ENCODE measurements around the gene TRIM44.

Gene TRIM44

GRCh38 chr11:35671396-35672127 is 9.0 kb downstream of the TRIM44 start:
- H3K27ac ChIP-seq (ENCODE audit: low read depth, low read length) = no peak overlapping the region
- peaks cover 8% of the 10 kb centered on the region for H3K36me3 ChIP-seq (ENCODE audit: insufficient read depth, low read length)
- no peak overlapping the region for H2AFZ ChIP-seq (ENCODE audit: low read length, unreplicated experiment)
- peaks cover 30% of the 10 kb centered on the region for H3K4me1 ChIP-seq (ENCODE audit: control insufficient read depth, insufficient read depth, low read length, unreplicated experiment)
- no peak overlapping the region for H3K4me3 ChIP-seq (ENCODE audit: low read depth, low read length)
- H3K79me2 ChIP-seq (ENCODE audit: control insufficient read depth, insufficient read depth, low read length, unreplicated experiment) = peaks cover 96% of the 10 kb centered on the region
- no peaks in the 10 kb centered on the region for H3K27me3 ChIP-seq (ENCODE audit: insufficient read depth, low read length)

GRCh38 chr11:35672608-35673007 is 10.0 kb downstream of the TRIM44 start:
- Histone ChIP-seq H3K27me3 (ENCODE audit: insufficient read depth, low read length) (no peaks in the 10 kb centered on the region), H3K4me3 (ENCODE audit: low read depth, low read length) (no peak overlapping the region), H3K79me2 (ENCODE audit: control insufficient read depth, insufficient read depth, low read length, unreplicated experiment) (peaks cover 95% of the 10 kb centered on the region), H3K4me1 (ENCODE audit: control insufficient read depth, insufficient read depth, low read length, unreplicated experiment) (peaks cover 30% of the 10 kb centered on the region), H3K36me3 (ENCODE audit: insufficient read depth, low read length) (no peaks in the 10 kb centered on the region), H3K27ac (ENCODE audit: low read depth, low read length) (no peak overlapping the region), H2AFZ (ENCODE audit: low read length, unreplicated experiment) (no peak overlapping the region)

DNA sequence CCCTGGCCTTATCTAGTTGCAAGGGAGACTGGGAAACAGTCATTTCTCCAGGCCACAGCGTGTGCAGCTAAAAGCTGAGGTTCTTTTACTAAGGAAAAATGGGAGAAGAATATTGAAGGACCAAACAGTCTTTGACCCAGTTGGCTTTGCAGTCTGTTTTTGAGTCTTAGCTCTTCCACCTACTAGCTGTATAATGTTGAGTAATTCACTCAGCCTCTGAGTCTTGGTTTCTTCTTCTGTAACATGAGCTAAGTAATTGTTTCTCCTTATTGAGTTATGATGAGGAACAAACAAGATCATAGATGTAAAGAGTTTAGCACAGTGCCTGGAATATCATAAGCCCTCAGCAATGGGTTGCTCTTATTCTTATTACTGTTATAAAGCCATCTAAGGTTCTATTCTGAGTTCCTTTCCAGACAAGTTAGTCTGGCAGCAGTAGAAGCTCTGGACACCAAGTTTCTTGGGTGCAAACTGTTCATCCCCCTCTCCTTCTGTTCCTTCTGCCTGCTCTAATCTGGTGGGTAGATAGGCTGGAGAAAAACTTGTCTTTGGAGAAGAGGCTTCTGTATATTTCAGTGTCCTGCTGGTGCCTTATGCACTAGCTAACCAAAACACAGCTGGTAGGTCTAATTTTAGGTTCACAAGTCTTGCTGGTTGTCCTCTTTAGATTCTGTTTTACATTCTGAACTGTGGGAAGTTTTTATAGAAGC is 13.5 kb downstream of the TRIM44 start:
- Histone ChIP-seq H3K4me1 (ENCODE audit: control insufficient read depth, insufficient read depth, low read length, unreplicated experiment) (peaks cover 24% of the 10 kb centered on the region), H2AFZ (ENCODE audit: low read length, unreplicated experiment) (no peak overlapping the region), H3K27ac (ENCODE audit: low read depth, low read length) (no peak overlapping the region), H3K79me2 (ENCODE audit: control insufficient read depth, insufficient read depth, low read length, unreplicated experiment) (peaks cover 95% of the 10 kb centered on the region), H3K4me3 (ENCODE audit: low read depth, low read length) (no peak overlapping the region), H3K36me3 (ENCODE audit: insufficient read depth, low read length) (no peaks in the 10 kb centered on the region), H3K27me3 (ENCODE audit: insufficient read depth, low read length) (no peaks in the 10 kb centered on the region)

DNA sequence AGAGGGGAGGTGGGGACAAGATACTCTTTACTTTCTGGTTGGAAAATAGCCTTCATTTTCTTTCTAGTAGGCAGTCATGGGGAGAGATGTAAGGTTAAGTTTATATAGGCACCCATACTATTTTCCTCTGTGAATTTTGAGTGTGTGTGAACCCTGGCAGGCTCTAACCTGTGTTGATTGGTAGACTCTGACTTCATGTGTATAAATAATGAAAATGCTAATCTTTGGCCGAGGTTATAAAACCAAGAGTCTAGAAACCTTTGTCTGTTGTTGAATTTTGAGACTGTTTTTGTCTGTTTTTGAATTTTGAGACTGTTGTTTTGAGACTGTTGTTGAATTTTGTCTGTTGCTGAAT is 14.0 kb downstream of the TRIM44 start:
- H3K27ac ChIP-seq (ENCODE audit: low read depth, low read length) = no peak overlapping the region
- H3K36me3 ChIP-seq (ENCODE audit: insufficient read depth, low read length) = no peaks in the 10 kb centered on the region
- peaks cover 95% of the 10 kb centered on the region for H3K79me2 ChIP-seq (ENCODE audit: control insufficient read depth, insufficient read depth, low read length, unreplicated experiment)
- H3K27me3 ChIP-seq (ENCODE audit: insufficient read depth, low read length) = no peaks in the 10 kb centered on the region
- H3K4me3 ChIP-seq (ENCODE audit: low read depth, low read length) = no peak overlapping the region
- no peak overlapping the region for H2AFZ ChIP-seq (ENCODE audit: low read length, unreplicated experiment)
- peaks cover 24% of the 10 kb centered on the region for H3K4me1 ChIP-seq (ENCODE audit: control insufficient read depth, insufficient read depth, low read length, unreplicated experiment)

- Histone ChIP-seq H3K4me1 (ENCODE audit: control insufficient read depth, insufficient read depth, low read length, unreplicated experiment) (peaks cover 20% of the 10 kb centered on the region), H3K79me2 (ENCODE audit: control insufficient read depth, insufficient read depth, low read length, unreplicated experiment) (peaks cover 95% of the 10 kb centered on the region), H2AFZ (ENCODE audit: low read length, unreplicated experiment) (no peak overlapping the region), H3K27ac (ENCODE audit: low read depth, low read length) (no peak overlapping the region), H3K36me3 (ENCODE audit: insufficient read depth, low read length) (no peaks in the 10 kb centered on the region), H3K27me3 (ENCODE audit: insufficient read depth, low read length) (no peaks in the 10 kb centered on the region), H3K4me3 (ENCODE audit: low read depth, low read length) (no peak overlapping the region)
Measured at GRCh38 chr11:35677904-35678303, 15.3 kb downstream of the TRIM44 start.

GRCh38 chr11:35678471-35678870 is 15.9 kb downstream of the TRIM44 start:
- H3K27me3 ChIP-seq (ENCODE audit: insufficient read depth, low read length) = no peaks in the 10 kb centered on the region
- no peak overlapping the region for H3K27ac ChIP-seq (ENCODE audit: low read depth, low read length)
- H3K4me3 ChIP-seq (ENCODE audit: low read depth, low read length) = no peak overlapping the region
- H2AFZ ChIP-seq (ENCODE audit: low read length, unreplicated experiment) = no peak overlapping the region
- no peaks in the 10 kb centered on the region for H3K36me3 ChIP-seq (ENCODE audit: insufficient read depth, low read length)
- H3K4me1 ChIP-seq (ENCODE audit: control insufficient read depth, insufficient read depth, low read length, unreplicated experiment) = peaks cover 20% of the 10 kb centered on the region
- H3K79me2 ChIP-seq (ENCODE audit: control insufficient read depth, insufficient read depth, low read length, unreplicated experiment) = peaks cover 95% of the 10 kb centered on the region

- Histone ChIP-seq H2AFZ (ENCODE audit: low read length, unreplicated experiment) (no peak overlapping the region), H3K79me2 (ENCODE audit: control insufficient read depth, insufficient read depth, low read length, unreplicated experiment) (peaks cover 95% of the 10 kb centered on the region)
Measured at GRCh38 chr11:35678975-35679374, 16.4 kb downstream of the TRIM44 start.

DNA sequence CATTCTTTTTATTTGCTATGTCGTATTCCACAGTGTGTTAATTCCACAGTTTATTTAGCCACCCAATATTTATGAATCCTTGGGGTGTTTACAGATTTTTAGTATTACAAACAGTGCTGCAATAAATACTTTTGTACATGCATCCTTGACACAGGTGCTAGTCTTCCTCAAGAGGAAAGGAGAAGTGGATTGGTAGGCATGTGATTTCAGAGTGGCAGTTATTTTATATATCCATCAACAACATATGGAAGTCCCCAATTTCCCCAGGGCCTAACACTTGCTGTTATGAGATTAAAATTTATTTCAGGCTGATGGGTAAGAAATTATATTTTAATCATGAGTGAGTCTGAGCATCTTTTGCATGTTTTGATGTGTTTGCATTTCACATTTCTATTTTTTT is 17.9 kb downstream of the TRIM44 start:
- H3K79me2 ChIP-seq (ENCODE audit: control insufficient read depth, insufficient read depth, low read length, unreplicated experiment) = peaks cover 86% of the 10 kb centered on the region
- H3K27ac ChIP-seq (ENCODE audit: low read depth, low read length) = no peak overlapping the region
- no peaks in the 10 kb centered on the region for H3K36me3 ChIP-seq (ENCODE audit: insufficient read depth, low read length)
- no peak overlapping the region for H2AFZ ChIP-seq (ENCODE audit: low read length, unreplicated experiment)
- no peaks in the 10 kb centered on the region for H3K27me3 ChIP-seq (ENCODE audit: insufficient read depth, low read length)
- H3K4me1 ChIP-seq (ENCODE audit: control insufficient read depth, insufficient read depth, low read length, unreplicated experiment) = peaks cover 29% of the 10 kb centered on the region
- no peak overlapping the region for H3K4me3 ChIP-seq (ENCODE audit: low read depth, low read length)

More at GRCh38 chr11:35678975-35679374, 16.4 kb downstream of the TRIM44 start:
- peaks cover 24% of the 10 kb centered on the region for H3K4me1 ChIP-seq (ENCODE audit: control insufficient read depth, insufficient read depth, low read length, unreplicated experiment)
- H3K36me3 ChIP-seq (ENCODE audit: insufficient read depth, low read length) = no peaks in the 10 kb centered on the region
- H3K27me3 ChIP-seq (ENCODE audit: insufficient read depth, low read length) = no peaks in the 10 kb centered on the region
- H3K4me3 ChIP-seq (ENCODE audit: low read depth, low read length) = no peak overlapping the region
- H3K27ac ChIP-seq (ENCODE audit: low read depth, low read length) = no peak overlapping the region

DNA sequence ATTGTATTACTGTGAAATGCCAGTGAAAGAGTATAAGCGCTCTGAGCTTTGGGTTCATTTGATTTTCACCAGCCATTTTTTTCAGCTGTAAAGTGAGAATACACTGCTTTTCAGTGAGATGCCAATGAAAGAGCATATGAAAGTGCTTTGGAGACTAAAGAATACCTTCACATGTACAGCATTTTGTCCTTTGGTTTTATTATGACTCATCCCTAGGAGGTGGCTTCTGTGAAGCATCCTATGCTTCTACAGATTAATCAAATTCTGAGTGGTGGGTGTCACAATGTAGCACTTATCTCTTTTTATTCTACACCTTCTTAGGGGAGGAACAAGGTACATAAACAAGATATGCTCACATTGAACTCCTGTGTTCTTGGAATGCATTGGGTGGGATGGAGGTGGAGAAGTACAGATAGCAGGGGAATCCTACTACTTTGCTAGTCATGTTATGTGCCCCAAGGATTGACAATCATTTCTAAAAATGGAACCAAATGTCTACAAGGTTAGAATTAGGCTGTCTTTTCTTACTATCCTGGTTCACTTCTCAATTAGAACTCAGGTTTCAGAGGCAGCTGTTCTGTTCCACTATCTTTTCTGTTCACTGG is 18.7 kb downstream of the TRIM44 start:
- H3K27ac ChIP-seq (ENCODE audit: low read depth, low read length) = no peak overlapping the region
- no peaks in the 10 kb centered on the region for H3K36me3 ChIP-seq (ENCODE audit: insufficient read depth, low read length)
- H3K4me3 ChIP-seq (ENCODE audit: low read depth, low read length) = no peak overlapping the region
- no peak overlapping the region for H2AFZ ChIP-seq (ENCODE audit: low read length, unreplicated experiment)
- peaks cover 79% of the 10 kb centered on the region for H3K79me2 ChIP-seq (ENCODE audit: control insufficient read depth, insufficient read depth, low read length, unreplicated experiment)
- peaks cover 21% of the 10 kb centered on the region for H3K4me1 ChIP-seq (ENCODE audit: control insufficient read depth, insufficient read depth, low read length, unreplicated experiment)
- no peaks in the 10 kb centered on the region for H3K27me3 ChIP-seq (ENCODE audit: insufficient read depth, low read length)

DNA sequence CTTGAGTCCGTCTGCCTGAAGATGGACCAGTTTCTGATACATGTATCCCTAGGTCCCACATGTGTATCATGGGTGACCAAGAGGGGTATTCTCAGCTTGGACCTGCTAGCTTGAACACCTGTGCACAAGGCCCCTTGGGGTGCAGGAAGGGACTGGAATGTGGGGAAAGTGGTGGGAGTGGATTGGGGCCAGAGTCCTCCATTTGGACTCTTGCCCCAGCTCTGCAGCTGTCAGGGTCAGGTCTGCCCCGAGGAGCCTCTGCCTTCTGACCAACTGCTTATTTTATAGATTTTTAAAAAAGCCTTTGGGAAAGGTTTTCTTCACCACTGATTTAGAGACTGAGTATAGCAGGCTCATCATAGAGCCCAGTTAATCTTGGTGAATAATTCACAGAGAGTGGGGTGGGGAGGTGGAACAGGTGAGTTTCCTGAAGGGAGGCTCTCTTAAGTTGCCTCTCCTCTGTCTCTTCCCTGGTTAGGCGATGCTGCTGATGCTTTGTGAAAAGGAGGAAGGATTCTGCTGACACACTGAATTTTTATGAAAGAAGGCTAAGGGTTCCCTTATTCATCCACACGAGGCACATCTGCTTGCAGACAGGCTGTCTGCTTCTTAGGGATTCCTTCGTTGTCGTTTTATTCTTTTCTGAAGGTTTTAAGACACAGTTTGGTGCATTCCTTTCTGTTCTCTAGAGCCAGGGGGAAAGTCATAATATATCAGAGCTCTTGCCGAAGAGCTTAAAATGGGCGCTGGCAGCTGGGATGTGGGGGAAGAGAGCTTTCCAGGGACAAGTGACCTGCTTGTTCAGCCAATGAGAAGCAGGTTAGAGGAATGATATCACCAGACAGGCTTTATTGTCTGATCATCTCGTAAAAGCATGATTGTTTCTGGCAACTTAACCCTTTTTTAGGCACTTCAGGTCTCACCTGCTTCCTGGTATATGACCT is 19.9 kb downstream of the TRIM44 start:
- H3K79me2 ChIP-seq (ENCODE audit: control insufficient read depth, insufficient read depth, low read length, unreplicated experiment) = peaks cover 71% of the 10 kb centered on the region
- H3K4me1 ChIP-seq (ENCODE audit: control insufficient read depth, insufficient read depth, low read length, unreplicated experiment) = peaks cover 21% of the 10 kb centered on the region
- no peak overlapping the region for H2AFZ ChIP-seq (ENCODE audit: low read length, unreplicated experiment)
- no peak overlapping the region for H3K4me3 ChIP-seq (ENCODE audit: low read depth, low read length)
- no peak overlapping the region for H3K27ac ChIP-seq (ENCODE audit: low read depth, low read length)
- no peaks in the 10 kb centered on the region for H3K27me3 ChIP-seq (ENCODE audit: insufficient read depth, low read length)
- 0 out of 2 replicates have a peak, but pooled peaks cover 3% of the 10 kb centered on the region for H3K36me3 ChIP-seq (ENCODE audit: insufficient read depth, low read length)

All from ACC112 (cell line).